Retina (tissue), 1 donor: ENCODE results near the gene C11orf52.
"Not testable (repeated sequence)": the region's sequence is repeated elsewhere in the genome, so short reads cannot be mapped to it uniquely, and the experiment has no call there.

ENCODE experiments used
- DNase-seq: peaks from one replicate; pipeline ENCODE4 v3.0.0-alpha.2; 2016

Gene C11orf52

GRCh38 chr11:111918390-111919256, at the start of gene C11orf52:
Gene C11orf52, plus strand, starts transcription at chr11:111918913. Its CDS starts 60 bp downstream, at chr11:111918973.
- DNase-seq, result no peak

- DNase-seq, result no peak
These were observed 48.6 kb upstream of the C11orf52 start for GRCh38 chr11:111870113-111870512.

DNA sequence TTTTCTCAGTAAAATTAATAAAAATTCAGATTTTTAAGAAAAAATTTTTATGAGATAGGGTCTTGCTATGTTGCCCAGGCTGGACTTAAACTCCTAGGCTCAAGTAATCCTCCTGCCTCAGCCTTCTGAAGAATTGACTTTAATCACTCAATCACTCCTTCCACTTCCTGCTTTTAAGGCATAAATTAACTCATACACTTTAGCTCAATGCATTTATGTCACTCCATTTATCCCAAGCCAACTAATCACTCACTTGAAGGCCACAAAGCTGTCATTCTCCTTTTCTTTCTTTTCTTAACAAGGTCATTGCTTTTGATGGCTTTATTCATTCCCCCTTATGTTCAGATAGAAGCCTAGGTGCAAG, 48.2 kb upstream of the C11orf52 start:
- no peak for DNase-seq

- peak; percentile 93 for DNase-seq
These were observed 47.6 kb upstream of the C11orf52 start, which contains the start of gene ALG9 for GRCh38 chr11:111870886-111871692. Gene ALG9, minus strand, starts transcription at chr11:111871581. Its CDS starts 99 bp downstream, at chr11:111871482.

- DNase-seq, result no peak
These were observed 47.0 kb upstream of the C11orf52 start for GRCh38 chr11:111871693-111872161.

- no peak for DNase-seq
These were observed 40.3 kb upstream of the C11orf52 start for GRCh38 chr11:111878385-111878848.

DNA sequence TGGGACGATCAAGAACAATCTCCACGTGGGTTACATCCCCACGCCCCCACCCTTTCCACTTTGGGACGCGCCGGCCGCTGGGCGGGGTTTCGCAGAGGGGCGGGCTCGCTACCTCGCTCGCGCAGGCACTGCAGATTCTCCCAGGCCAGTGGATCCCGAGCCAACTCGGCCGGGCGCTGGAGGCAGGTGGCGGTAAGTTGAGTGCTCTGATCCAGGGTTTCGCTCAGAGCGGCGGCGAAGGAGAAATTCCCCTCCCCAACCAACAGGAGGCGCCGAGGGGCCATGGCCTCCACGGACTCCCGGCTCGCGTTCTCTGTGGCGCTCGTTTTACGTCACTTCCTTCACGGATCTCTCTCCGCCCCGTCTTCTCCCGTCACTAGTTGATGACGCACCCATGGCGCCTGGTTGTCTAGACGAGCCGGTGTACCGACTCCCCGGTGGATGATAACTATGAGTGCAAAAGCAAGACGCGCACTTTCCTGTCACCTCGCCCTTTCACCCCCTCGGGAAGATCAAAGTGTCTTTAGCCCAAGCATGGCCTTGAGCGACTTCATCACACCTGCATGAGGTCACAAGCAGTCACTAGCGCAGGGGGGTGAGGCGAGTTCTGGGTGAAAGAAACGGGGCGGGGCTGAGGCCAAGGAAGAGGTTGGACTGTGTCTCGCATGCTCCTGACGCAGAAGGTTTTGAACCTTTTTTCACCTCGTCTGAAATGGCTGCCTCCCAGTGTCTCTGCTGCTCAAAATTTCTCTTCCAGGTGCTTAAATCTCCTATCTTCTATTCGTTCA, 39.7 kb upstream of the C11orf52 start, which contains the start of the genes CFAP68 and FDXACB1:
TSS of gene CFAP68 (plus strand) at position 693 of the 788 bp plus-strand sequence. CDS start at position 713, 20 bp downstream.
TSS of gene FDXACB1 (minus strand) at position 317 of the 788 bp plus-strand sequence. CDS start at position 284, 33 bp downstream.
- peak; percentile 99 for DNase-seq

DNA sequence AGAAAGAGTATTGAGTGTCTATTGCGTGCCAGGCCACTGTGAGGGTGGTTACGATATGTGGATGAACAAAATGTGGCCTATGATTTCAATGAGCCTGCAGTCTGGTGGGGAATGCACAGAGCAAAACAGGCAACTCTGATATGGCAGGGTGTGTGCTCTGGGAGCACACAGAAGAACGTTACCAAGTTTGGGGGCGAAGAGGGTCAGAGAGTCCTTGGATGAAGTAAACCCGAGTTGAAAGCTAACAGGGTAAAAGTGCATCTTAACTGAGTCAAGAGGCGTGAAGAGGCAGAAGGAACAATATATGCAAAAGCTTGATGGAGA, 39.1 kb upstream of the C11orf52 start:
- DNase-seq, result no peak

DNA sequence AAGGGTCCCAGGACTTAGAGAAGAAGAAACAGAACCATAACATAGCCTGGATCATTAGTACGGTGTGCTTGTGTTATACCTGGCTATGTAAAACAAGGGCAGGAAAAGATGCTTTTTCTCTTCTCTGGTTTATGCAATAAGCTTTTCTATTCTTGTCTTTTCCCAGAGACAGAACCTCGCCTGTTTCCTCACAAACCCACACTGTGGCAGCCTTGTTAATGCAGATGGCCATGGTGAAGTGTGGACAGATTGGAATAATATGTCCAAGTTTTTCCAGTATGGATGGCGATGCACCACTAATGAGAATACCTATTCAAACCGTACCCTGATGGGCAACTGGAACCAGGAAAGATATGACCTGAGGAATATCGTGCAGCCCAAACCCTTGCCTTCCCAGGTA, 36.5 kb upstream of the C11orf52 start:
- DNase-seq, result no peak

DNA sequence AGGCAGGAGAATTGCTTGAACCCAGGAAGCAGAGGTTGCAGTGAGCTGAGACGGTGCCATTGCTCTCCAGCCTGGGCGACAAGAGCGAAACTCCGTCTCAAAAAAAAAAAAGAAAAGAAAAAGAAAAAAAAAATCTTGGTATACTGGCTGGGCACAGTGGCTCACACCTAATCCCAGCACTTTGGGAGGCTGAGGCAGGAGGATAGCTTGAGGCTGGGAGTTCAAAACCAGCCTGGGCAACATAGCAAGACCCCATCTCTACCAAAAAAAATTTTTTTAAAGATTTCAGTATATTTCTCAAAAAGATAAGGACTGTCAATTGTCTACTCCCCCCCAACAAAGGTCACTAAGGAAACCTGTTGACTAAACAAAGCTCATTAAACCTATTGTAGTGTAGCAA, 33.7 kb upstream of the C11orf52 start:
- DNase-seq, result not testable (repeated sequence)

DNA sequence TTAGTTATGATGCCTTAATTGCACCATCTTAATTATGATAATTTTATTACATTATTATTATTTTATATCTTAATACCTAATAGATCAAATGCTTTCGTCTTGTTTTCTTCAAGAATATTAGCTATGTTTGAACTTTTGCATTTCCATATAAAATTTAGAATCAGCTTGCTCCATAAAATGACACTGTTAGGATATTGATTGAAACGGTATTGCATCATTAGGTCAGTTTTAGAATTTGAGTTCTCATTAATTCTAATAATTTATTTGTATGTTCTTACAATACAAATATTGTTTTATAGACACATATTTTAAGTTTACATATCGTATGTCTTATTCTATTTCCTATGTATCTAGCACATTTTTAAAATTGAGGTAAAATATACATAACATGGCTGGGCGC, 32.7 kb upstream of the C11orf52 start:
- no peak for DNase-seq

DNA sequence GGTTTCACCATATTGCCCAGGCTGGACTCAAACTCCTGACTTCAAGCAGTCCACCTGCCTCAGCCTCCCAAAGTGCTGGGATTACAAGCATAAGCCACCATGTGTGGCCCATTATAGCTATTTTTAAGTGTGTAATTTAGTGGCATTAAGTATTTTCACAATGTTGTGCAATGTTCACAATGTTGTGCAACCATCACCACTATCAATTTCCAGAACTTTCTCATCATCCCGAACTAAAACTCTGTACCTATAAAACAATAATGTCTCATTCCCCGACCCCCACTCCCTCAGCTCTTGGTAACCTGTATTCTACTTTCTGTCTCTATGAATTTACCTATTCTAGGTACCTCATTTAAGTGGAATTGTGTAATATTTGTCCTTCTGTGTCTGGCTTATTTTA, 31.9 kb upstream of the C11orf52 start:
- DNase-seq, result no peak

GRCh38 chr11:111905411-111905810, 13.3 kb upstream of the C11orf52 start:
- no peak for DNase-seq

GRCh38 chr11:111906680-111907079, 12.0 kb upstream of the C11orf52 start:
- DNase-seq, result no peak

DNA sequence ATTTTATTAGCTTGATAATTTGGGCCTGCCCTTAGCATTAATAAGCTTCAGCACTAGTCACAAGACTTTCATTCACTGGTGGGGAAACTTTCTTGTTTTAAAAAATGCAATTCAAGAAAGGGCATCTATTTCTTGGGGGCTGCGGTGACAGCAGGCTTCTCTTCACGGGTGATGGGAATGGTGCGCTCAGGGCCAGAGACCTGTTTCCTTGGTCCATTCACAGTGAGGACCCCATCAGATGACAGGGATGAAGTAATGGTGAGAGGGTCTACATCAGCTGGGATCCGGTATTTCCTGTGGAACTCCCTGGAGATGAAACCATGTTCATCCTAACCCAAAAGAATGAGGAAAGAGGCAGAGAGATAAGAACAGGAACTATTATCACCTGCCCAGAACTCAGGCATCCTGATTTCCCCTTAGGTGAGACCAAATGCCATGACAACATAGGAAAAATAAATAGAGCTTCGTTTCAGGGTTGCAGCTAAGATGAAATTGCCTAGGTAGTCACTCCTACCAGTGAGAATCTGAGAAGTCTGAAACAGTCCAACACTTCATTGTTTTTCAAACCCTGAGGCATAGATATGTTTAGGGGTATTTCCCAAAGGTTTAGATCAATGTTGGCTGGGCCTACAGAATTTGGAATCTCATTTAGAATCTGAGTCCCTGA, 9.9 kb upstream of the C11orf52 start:
- DNase-seq, result no peak

- DNase-seq, result no peak
These were observed 9.3 kb upstream of the C11orf52 start for GRCh38 chr11:111909378-111909777.

GRCh38 chr11:111910676-111911562, 7.8 kb upstream of the C11orf52 start:
- DNase-seq, result no peak

DNA sequence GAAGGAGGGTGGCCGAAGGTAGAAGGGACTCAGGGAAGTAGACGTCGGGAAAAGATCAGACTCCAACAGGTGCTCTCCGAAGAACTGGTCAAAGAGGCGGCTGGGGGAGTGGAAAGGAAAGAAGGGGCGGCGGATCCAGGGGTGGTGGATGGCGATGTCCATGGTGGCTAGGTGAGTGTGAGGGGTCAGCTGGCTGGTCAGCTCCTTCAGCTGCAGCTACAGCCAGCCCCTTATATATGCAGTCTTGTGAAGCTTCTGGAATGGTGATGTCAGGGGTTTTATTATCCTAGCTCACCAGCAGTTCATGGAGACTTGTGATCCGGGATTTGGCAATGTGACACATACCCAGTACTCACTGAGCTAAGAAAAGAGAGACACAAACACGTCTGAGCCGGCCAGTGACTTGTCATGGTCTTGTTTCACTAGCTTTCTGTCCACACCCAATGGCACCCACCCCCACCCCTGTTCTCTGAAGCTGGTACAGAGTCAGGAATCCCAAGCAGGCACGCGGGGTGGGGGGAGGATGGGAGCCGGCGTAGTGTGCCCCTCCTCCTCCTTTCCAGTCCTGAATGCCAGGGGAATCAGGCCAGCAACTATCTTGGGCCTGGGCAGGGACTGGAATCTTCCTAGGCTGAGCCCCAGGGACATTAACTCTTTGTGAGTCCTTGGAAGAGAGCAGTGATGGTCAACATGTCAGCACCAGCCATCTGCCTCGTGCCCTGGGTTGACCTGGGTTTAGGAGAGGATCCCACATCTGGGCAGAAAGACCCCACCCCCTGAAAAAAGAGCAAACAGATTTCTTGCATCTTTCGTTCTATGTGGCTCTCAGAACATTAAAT, 6.9 kb upstream of the C11orf52 start, which contains the start of gene CRYAB:
TSS of gene CRYAB (minus strand) at position 208 of the 839 bp plus-strand sequence. CDS start at position 162, 46 bp downstream.
- peak; percentile 67 for DNase-seq

- no peak for DNase-seq
These were observed 6.2 kb upstream of the C11orf52 start, which contains the start of gene HSPB2 for GRCh38 chr11:111912535-111912934. Gene HSPB2, plus strand, starts transcription at chr11:111912734. Its CDS starts 96 bp downstream, at chr11:111912830.
